IPS-15b (cell line): ENCODE data around the gene ABCC1.
A peak's percentile ranks its signal among the peaks of the same experiment; 100 is the strongest.
"Not testable (repeated sequence)": the region's sequence is repeated elsewhere in the genome, so short reads cannot be mapped to it uniquely, and the experiment has no call there.

Experiments used
- H3K27me3 ChIP-seq: one replicate; pipeline ENCODE4 v1.6.1; 2013; ENCODE audit warnings: low read length; ENCODE audit not compliant: control insufficient read depth, insufficient read depth
- H3K36me3 ChIP-seq: one replicate; pipeline ENCODE4 v1.6.1; 2013; ENCODE audit warnings: low read length; ENCODE audit not compliant: control insufficient read depth, insufficient read depth
- H3K4me1 ChIP-seq: one replicate; pipeline ENCODE4 v1.6.1; 2013; ENCODE audit warnings: mild to moderate bottlenecking, low read length; ENCODE audit not compliant: control insufficient read depth, insufficient read depth
- H3K4me3 ChIP-seq: one replicate; pipeline ENCODE4 v1.5.1; 2013; ENCODE audit warnings: low read depth, low read length
- H3K9ac ChIP-seq: one replicate; pipeline ENCODE4 v1.6.1; 2013; ENCODE audit warnings: low read depth, mild to moderate bottlenecking, low read length
- H3K9me3 ChIP-seq: one replicate; pipeline ENCODE4 v1.6.1; 2013; ENCODE audit warnings: mild to moderate bottlenecking, low read length; ENCODE audit not compliant: control insufficient read depth, insufficient read depth

ABCC1 gene

DNA sequence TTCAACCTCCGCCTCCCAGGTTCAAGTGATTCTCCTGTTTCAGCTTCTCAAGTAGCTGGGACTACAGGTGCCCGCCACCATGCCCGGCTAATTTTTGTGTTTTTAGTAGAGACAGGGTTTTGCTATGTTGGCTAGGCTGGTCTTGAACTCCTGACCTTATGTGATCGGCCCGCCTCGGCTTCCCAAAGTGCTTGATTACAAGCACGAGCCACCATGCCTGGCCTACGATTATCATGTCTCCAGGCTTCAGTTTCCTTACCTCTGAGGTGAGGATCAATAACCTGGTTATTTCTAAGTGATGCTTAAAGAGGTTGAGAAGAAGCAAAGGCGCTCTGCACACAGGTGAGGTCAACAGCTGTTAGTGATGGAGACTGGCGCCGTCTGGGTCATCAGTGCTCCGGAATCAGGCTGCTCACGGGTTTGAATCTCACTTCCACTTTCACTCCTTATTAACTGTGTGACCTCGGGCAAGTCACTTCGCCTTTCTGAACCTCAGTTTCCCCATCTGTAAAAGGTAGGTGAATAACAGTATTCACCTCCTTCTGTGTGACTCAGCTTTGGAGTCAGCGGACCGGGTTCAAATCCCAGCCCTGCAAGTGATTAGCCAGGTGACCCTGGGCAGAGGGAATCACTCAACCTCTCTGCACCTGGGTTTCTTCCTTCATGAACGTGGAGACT lies 745 bp upstream of the ABCC1 start:
- Histone ChIP-seq H3K36me3 (peaks cover 3% of the 10 kb centered on the region), H3K9me3 (no peaks in the 10 kb centered on the region), H3K4me1 (peaks cover 3% of the 10 kb centered on the region), H3K4me3 (peak overlapping the region; percentile 76), H3K27me3 (no peaks in the 10 kb centered on the region), H3K9ac (peak overlapping the region; percentile 76)

DNA sequence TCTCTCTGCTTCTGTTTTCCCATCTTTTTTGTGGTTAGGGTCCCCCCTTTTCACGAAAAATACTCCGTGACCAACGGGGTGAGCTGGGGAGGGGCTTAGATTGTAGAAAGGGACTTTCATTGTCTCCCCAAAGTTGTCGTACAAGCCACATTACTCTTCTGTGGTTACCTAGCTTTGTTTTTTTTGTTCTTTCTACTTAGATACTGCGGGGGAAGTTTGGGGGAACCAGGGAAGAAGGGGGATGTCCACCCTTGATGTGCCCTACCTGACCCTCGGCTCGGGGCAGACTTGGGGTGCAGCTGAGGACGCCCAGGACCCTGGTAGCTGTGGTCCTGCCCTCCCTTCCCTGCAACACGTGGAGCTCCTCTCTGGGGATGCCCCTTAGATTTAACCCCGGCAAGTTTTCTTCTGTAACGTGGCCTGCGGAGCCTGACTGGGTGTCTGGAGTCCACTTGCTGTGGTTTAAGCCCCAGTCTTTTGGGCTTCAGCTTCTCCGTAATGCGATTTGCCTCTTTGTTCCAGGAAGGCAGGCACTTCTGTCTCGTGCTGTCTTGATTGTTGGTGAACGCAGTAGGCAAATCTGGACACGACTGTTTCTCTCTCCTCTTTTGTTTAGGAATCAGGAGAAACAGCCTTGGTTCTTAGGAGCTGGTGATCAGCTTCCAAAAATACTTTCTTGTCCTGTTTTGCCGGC lies 892 bp downstream of the ABCC1 start:
- Histone ChIP-seq H3K36me3 (peaks cover 7% of the 10 kb centered on the region), H3K9ac (peak overlapping the region; percentile 96), H3K4me1 (peaks cover 3% of the 10 kb centered on the region), H3K4me3 (peak overlapping the region; percentile 85), H3K9me3 (no peaks in the 10 kb centered on the region), H3K27me3 (no peaks in the 10 kb centered on the region)

DNA sequence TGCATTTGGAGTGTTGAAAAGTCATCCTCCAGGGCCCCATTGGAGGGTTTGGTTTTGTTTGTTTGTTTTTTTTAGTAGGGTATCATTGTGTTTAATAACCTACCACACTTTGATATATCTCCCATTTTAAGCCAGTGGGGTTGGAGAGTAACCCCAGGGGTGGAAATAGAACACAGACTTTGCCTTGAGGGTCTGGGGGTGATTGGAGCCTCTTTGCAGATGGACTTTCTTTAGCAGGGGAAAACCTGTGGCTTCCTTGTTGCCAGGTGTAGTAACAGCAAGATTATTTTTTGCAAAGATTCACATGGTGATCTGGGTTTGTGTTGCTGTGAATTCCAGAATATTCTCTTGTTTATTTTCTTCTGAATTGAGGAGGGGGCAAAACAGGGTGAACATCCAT lies 1.5 kb downstream of the ABCC1 start:
- peak overlapping the region; percentile 85 for H3K4me3 ChIP-seq
- H3K36me3 ChIP-seq, result peaks cover 7% of the 10 kb centered on the region
- no peaks in the 10 kb centered on the region for H3K9me3 ChIP-seq
- no peaks in the 10 kb centered on the region for H3K27me3 ChIP-seq
- H3K4me1 ChIP-seq, result peaks cover 3% of the 10 kb centered on the region
- peak overlapping the region; percentile 96 for H3K9ac ChIP-seq

DNA sequence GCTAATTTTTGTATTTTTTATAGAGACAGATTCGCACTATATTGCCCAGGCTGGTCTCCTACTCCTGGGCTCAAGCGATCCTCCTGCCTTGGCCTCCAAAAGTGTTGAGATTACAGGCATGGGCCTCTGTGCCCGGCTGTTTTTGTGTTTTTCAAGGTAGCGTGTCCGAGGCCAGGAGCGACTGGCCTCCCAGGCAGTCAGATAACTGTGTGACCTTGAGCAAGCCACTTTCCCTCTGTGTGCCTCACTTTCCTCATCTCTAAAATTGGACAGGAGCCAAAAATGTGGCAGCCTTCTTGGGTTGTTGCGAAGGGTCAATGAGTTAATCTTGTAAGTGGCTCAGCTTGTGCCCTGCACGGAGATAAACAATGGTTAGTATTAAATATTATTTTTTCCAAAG lies 2.4 kb downstream of the ABCC1 start:
- Histone ChIP-seq H3K9me3 (no peaks in the 10 kb centered on the region), H3K4me1 (peaks cover 5% of the 10 kb centered on the region), H3K27me3 (no peaks in the 10 kb centered on the region), H3K9ac (no peak overlapping the region), H3K4me3 (no peak overlapping the region), H3K36me3 (peaks cover 7% of the 10 kb centered on the region)

DNA sequence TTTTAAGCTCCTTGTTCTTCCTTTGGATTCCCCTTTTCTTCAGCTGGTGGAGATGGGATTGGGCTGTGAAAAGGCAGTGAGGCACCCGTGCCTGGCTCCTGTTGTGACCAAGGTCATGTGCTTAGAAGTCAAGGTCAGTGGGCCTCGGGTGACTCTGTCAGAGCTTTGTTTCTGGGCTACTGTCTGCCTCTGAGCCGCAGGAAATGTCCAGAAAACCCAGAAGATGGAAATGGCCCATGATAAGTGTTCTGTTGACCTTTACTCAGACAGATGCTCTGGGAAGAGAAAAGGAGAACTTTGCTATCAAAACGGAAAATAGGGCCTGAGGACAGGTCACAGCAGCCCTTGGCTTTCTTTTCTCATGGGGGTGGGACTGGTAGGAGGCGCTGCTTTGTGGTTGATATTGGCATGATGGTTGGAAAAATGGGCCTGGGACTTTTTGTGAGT lies 2.9 kb downstream of the ABCC1 start:
- peaks cover 6% of the 10 kb centered on the region for H3K4me1 ChIP-seq
- peaks cover 7% of the 10 kb centered on the region for H3K36me3 ChIP-seq
- no peak overlapping the region for H3K4me3 ChIP-seq
- H3K9me3 ChIP-seq, result no peaks in the 10 kb centered on the region
- H3K9ac ChIP-seq, result no peak overlapping the region
- no peaks in the 10 kb centered on the region for H3K27me3 ChIP-seq

DNA sequence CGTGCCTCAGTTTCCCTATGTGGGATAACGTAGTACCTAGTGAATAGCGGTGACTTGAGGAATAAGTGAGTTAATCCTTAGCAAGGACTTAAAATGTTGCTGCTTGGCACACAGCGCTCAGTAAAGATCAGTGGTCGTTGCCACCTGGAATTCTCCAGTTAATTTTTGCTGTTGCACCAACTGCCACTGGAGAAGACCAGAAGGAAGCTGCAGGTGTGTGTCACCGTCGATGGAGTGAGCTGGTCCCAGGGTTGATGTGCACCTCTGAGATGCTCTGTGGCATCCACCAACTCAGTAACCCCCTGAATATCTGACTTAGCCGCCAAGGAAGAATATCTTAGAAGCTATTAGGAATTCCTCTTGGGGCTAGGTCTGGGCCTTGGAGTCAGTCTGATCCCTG lies 4.1 kb downstream of the ABCC1 start:
- no peak overlapping the region for H3K4me3 ChIP-seq
- H3K9ac ChIP-seq, result no peak overlapping the region
- H3K36me3 ChIP-seq, result peaks cover 7% of the 10 kb centered on the region
- H3K27me3 ChIP-seq, result no peaks in the 10 kb centered on the region
- no peaks in the 10 kb centered on the region for H3K9me3 ChIP-seq
- peaks cover 6% of the 10 kb centered on the region for H3K4me1 ChIP-seq

DNA sequence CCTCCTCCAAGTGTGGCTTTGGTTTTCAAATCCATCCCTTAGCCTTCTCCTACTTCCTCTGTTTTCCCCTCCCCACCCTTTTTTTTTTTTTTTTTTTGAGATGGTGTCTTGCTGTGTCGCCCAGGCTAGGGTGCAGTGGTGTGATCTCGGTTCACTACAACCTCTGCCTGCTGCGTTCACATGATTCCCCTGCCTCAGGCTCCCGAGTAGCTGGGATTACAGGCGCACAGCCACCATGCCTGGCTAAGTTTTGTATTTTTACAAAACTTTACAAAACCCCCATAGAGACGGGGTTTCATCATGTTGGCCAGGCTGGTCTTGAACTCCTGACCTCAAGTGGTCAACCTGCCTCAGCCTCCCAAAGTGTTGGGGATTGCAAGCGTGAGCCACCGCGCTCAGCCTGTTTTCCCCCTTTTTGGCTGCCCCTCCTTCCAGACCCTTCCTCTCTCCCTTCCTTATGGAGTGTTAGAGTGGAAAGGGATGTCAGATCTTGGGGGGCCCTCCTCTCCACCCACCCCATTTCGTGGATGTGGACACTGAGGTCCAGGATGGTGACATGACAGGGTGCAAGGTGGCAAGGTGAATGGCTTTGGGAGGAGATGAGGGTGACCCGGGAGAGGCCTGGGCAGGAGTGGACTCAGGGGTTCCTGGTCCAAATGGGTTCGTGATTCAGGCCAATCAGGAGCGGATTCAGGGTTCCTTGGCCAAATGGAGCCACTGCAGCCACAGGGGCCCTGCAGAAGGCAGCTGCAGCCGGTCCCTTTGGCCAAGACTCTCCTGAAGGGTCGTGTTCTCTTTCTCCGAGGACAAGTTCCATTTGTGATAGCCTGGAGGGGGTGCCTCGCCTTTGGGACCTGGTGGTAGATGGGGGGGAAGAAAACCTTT lies 4.8 kb downstream of the ABCC1 start:
- Histone ChIP-seq H3K9me3 (no peaks in the 10 kb centered on the region), H3K4me3 (no peak overlapping the region), H3K4me1 (peaks cover 6% of the 10 kb centered on the region), H3K36me3 (peaks cover 7% of the 10 kb centered on the region), H3K27me3 (no peaks in the 10 kb centered on the region), H3K9ac (no peak overlapping the region)

DNA sequence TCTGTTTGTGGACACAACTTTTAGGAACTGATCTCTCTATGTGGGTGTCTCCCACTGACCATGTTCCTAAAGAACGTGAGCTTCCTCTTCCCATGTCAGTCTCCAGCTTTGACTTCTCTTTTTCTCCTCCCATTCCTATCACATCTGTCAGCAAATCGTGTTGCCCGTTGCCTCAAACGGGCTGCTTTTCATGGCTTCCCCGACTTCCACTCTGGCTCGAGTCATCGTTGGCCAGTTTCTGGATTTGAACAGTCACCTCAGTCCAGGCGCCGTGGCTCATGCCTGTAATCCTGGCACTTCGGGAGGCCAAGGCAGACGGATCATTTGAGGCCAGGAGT lies 5.4 kb downstream of the ABCC1 start:
- Histone ChIP-seq H3K36me3 (peaks cover 7% of the 10 kb centered on the region), H3K9ac (no peak overlapping the region), H3K4me3 (no peak overlapping the region), H3K4me1 (peaks cover 6% of the 10 kb centered on the region), H3K27me3 (no peaks in the 10 kb centered on the region), H3K9me3 (no peaks in the 10 kb centered on the region)

DNA sequence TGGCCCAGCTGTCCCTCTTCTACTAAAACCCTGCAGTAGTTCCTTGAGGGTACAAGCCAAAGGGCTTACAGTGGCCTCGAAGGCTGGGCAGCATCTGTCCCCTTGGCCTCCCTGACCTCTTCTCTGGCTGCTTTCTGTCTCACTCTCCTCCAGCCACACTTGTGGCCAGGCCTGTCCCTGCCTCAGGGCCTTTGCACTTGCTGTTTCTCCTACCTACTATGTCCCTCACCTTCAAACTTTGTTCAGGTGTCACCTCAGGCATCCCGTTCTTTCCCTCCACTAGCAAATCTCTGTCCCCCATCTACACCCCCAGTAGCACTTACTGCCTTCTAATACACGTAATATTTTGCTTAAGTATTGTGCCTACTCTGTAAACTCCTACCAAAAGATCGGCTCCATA lies 6.0 kb downstream of the ABCC1 start:
- Histone ChIP-seq H3K4me1 (peaks cover 5% of the 10 kb centered on the region), H3K9ac (no peak overlapping the region), H3K27me3 (no peaks in the 10 kb centered on the region), H3K4me3 (no peak overlapping the region), H3K9me3 (no peaks in the 10 kb centered on the region), H3K36me3 (peaks cover 7% of the 10 kb centered on the region)

DNA sequence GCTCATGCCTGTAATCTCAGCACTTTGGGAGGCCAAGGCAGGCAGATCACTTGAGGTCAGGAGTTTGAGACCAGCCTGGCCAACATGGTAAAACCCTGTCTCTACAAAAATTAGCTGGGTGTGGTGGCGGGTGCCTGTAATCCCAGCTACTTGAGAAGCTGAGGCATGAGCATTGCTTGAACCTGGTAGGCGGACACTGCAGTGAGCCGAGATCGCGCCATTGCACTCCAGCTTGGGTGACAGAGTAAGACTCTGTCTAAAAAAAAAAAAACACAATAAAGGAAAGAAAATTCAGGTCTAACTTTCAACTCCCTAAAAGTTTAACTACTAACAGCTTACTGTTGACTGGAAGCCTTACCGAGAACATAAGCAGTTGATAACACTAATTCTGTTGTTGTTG lies 6.7 kb downstream of the ABCC1 start:
- not testable (repeated sequence) for H3K4me3 ChIP-seq, H3K9me3 ChIP-seq, H3K27me3 ChIP-seq, H3K4me1 ChIP-seq, H3K36me3 ChIP-seq, H3K9ac ChIP-seq

DNA sequence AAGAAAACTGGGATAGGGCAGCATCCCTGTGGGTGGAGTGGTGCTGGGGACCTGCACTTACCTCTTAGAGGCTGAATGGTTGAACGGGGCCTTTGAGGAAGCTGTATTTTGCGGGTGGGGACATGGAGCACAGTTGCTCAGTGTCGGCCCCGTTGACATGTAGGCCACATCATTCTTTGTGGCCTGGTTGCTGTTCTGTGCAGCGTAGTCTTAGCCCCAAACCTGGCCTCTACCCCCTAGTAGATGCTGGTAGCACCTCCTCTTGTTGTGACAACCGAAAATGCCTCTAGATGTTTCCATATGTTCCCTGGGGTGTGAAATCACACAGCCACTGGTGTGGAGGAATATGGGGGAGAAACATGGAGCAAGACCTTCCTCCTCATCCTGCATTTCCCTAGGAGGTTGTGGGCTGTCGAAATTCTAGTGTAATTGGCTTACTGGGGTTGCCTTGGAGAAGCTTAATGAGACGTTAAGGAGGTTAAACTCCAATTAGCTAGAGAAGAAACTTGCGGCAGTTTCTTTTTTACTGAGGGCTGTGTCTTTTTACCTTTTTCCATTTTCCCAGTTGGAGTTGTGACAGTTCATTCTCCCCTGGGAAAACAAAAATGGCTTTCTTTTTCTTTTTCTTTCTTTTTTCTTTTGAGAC lies 9.4 kb downstream of the ABCC1 start:
- Histone ChIP-seq H3K36me3 (peaks cover 4% of the 10 kb centered on the region), H3K4me3 (no peak overlapping the region), H3K9ac (no peak overlapping the region)

More for the DNA sequence above, 9.4 kb downstream of the ABCC1 start:
- Histone ChIP-seq H3K9me3 (no peaks in the 10 kb centered on the region), H3K4me1 (peaks cover 11% of the 10 kb centered on the region), H3K27me3 (no peaks in the 10 kb centered on the region)
